SU-DHL-6 (cell line): ENCODE data around the gene ASB3.

ENCODE experiments used
- CTCF ChIP-seq: fragments of 200-600 bp; sonication (generic); IDR thresholded peaks from one replicate; pipeline ENCODE4 v1.5.1; 2017; ENCODE audit warnings: antibody characterized with exemption, mild to moderate bottlenecking, low read length, moderate library complexity; ENCODE audit not compliant: insufficient read depth, poor library complexity, severe bottlenecking
- EZH2phosphoT487 ChIP-seq: fragments of 200-600 bp; sonication (generic), shearing (Covaris generic); conservative IDR thresholded peaks from 2 replicates; pipeline ENCODE4 v1.6.1; 2018; ENCODE audit warnings: mild to moderate bottlenecking, antibody characterized with exemption, low read length, moderate library complexity, mixed read lengths

- no peak for TF ChIP-seq CTCF
- no peak for TF ChIP-seq EZH2phosphoT487
Measured at GRCh38 chr2:53801547-53801946, 14.8 kb upstream of the ASB3 start.
